GM19372 (cell line): Measurements from ENCODE around the gene ASB8.
"Not testable (repeated sequence)": the region's sequence is repeated elsewhere in the genome, so short reads cannot be mapped to it uniquely, and the experiment has no call there.

Experiments used
- ATAC-seq: cut with Tn5 transposase; IDR thresholded peaks from one replicate; pipeline ENCODE4 v1.9.1; 2021; ENCODE audit warnings: mild to moderate bottlenecking, low read depth, moderate library complexity; ENCODE audit not compliant: unreplicated experiment

Gene ASB8

GRCh38 chr12:48183091-48183875 is 26.0 kb upstream of the ASB8 start, which contains the start of gene CCDC184:
Gene CCDC184 (plus strand): TSS chr12:48183644. CDS start chr12:48184123, 479 bp downstream.
- peak; percentile 73 for ATAC-seq

- ATAC-seq, result no peak
Observed at GRCh38 chr12:48182631-48183030, 25.3 kb upstream of the ASB8 start.

GRCh38 chr12:48180857-48181495 is 23.7 kb upstream of the ASB8 start:
- no peak for ATAC-seq

- ATAC-seq, result no peak
Observed at GRCh38 chr12:48180424-48180823, 23.1 kb upstream of the ASB8 start.

- no peak for ATAC-seq
Observed at GRCh38 chr12:48179466-48179865, 22.2 kb upstream of the ASB8 start.

GRCh38 chr12:48177982-48178381 is 20.7 kb upstream of the ASB8 start:
- no peak for ATAC-seq

GRCh38 chr12:48176417-48176751 is 19.1 kb upstream of the ASB8 start:
- ATAC-seq, result no peak

GRCh38 chr12:48175613-48176416 is 18.5 kb upstream of the ASB8 start:
- no peak for ATAC-seq

- no peak for ATAC-seq
Observed at GRCh38 chr12:48169011-48169410, 11.7 kb upstream of the ASB8 start.

GRCh38 chr12:48165089-48165981 is 8.0 kb upstream of the ASB8 start:
- ATAC-seq, result no peak

- ATAC-seq, result no peak
Observed at GRCh38 chr12:48164451-48164850, 7.1 kb upstream of the ASB8 start.

GRCh38 chr12:48163150-48163747 is 5.9 kb upstream of the ASB8 start:
- no peak for ATAC-seq

- ATAC-seq, result no peak
Observed at GRCh38 chr12:48160807-48161206, 3.5 kb upstream of the ASB8 start.

- ATAC-seq, result no peak
Observed at GRCh38 chr12:48160046-48160445, 2.7 kb upstream of the ASB8 start.

- no peak for ATAC-seq
Observed at GRCh38 chr12:48157889-48158370, 615 bp upstream of the ASB8 start.

GRCh38 chr12:48156652-48157017 is 680 bp downstream of the ASB8 start:
- no peak for ATAC-seq

- ATAC-seq, result not testable (repeated sequence)
Observed at GRCh38 chr12:48155786-48156185, 1.5 kb downstream of the ASB8 start.

GRCh38 chr12:48151103-48151771 is 6.1 kb downstream of the ASB8 start:
- no peak for ATAC-seq

GRCh38 chr12:48145981-48146380 is 11.3 kb downstream of the ASB8 start:
- no peak for ATAC-seq
